CD14-positive monocyte (primary cell): Measurements from ENCODE around the gene DIS3L2. TPM values are rescaled to one million over a fixed set of nuclear protein-coding genes. Genes with fewer than 3 reads are reported as not detected.
"Not testable (repeated sequence)": the region's sequence is repeated elsewhere in the genome, so short reads cannot be mapped to it uniquely, and the experiment has no call there.

Experiments used
- DNase-seq, 3 donors: peaks; one replicate each; pipeline ENCODE4 v3.0.0-alpha.2; 2011 to 2022
- H2AFZ ChIP-seq: 2 replicates; pipeline ENCODE4 v1.6.0; 2012; ENCODE audit warnings: mild to moderate bottlenecking, low read depth, low read length, inconsistent platforms; ENCODE audit not compliant: insufficient read depth, poor library complexity, severe bottlenecking
- H3K27ac ChIP-seq, 2 donors: 1 replicate in 1 of 2; 2 replicates in 1 of 2; pipeline ENCODE4 v1.5.1; 2012 to 2013; ENCODE audit warnings: low read length in 2 of 2, control low read depth in 1 of 2, inconsistent platforms in 1 of 2, low read depth in 1 of 2, mild to moderate bottlenecking in 1 of 2
- H3K27me3 ChIP-seq, 2 donors: one replicate each; pipeline versions ENCODE4 v1.6.0 to v1.6.1; 2011 to 2013; ENCODE audit warnings: low read length in 2 of 2; ENCODE audit not compliant: control insufficient read depth in 2 of 2, insufficient read depth in 2 of 2
- H3K36me3 ChIP-seq, 2 donors: replicated peaks in 1 of 2; 1 replicate in 1 of 2; 2 replicates in 1 of 2; pipeline versions ENCODE4 v1.5.1 to v1.6.1; 2012 to 2013; ENCODE audit warnings: low read length in 2 of 2, control low read depth in 1 of 2, inconsistent platforms in 1 of 2, mild to moderate bottlenecking in 1 of 2; ENCODE audit not compliant: insufficient read depth in 2 of 2, control insufficient read depth in 1 of 2
- H3K4me1 ChIP-seq, 2 donors: 1 replicate in 1 of 2; 2 replicates in 1 of 2; pipeline versions ENCODE4 v1.5.1 to v1.6.1; 2012 to 2013; ENCODE audit warnings: low read length in 2 of 2, control low read depth in 1 of 2, inconsistent platforms in 1 of 2, mild to moderate bottlenecking in 1 of 2, moderate library complexity in 1 of 2; ENCODE audit not compliant: insufficient read depth in 2 of 2, control insufficient read depth in 1 of 2
- H3K4me2 ChIP-seq: replicated peaks from 2 replicates; pipeline ENCODE3; 2012; ENCODE audit warnings: low read length, moderate library complexity, mild to moderate bottlenecking; ENCODE audit not compliant: poor library complexity, severe bottlenecking; ENCODE audit errors: extremely low read depth
- H3K4me3 ChIP-seq, 3 experiments: fragments of 200-600 bp in 1 of 3; sonication (generic) in 1 of 3; replicated peaks in 1 of 3; 1 replicate in 2 of 3; 2 replicates in 1 of 3; pipeline ENCODE4 v1.5.1; 2011 to 2013; ENCODE audit warnings: low read length in 3 of 3, mild to moderate bottlenecking in 3 of 3, control low read depth in 2 of 3, low read depth in 2 of 3, inconsistent platforms in 1 of 3, moderate library complexity in 1 of 3
- H3K79me2 ChIP-seq: 2 replicates; pipeline ENCODE4 v1.6.0; 2012; ENCODE audit warnings: mild to moderate bottlenecking, control low read depth, inconsistent platforms, low read length, moderate library complexity; ENCODE audit not compliant: insufficient read depth
- H3K9ac ChIP-seq: 2 replicates; pipeline ENCODE4 v1.6.0; 2017; ENCODE audit warnings: low read length, mild to moderate bottlenecking; ENCODE audit not compliant: insufficient read depth, poor library complexity, severe bottlenecking
- H3K9me3 ChIP-seq, 2 donors: replicated peaks in 1 of 2; 1 replicate in 1 of 2; 2 replicates in 1 of 2; pipeline versions ENCODE4 v1.5.1 to v1.6.1; 2012 to 2013; ENCODE audit warnings: low read length in 2 of 2, control low read depth in 1 of 2; ENCODE audit not compliant: control insufficient read depth in 1 of 2, insufficient read depth in 1 of 2
- H4K20me1 ChIP-seq: 2 replicates; pipeline ENCODE4 v1.6.0; 2012; ENCODE audit warnings: mild to moderate bottlenecking, low read length, control low read depth, moderate library complexity; ENCODE audit not compliant: insufficient read depth
- H3K27ac Mint-ChIP-seq, 7 donors: one replicate each; pipeline ENCODE4 v1.8.0; 2020; ENCODE audit warnings: mild to moderate bottlenecking in 7 of 7, mixed read lengths in 7 of 7, moderate library complexity in 6 of 7, inconsistent platforms in 2 of 7
- H3K27me3 Mint-ChIP-seq, 3 donors: one replicate each; pipeline ENCODE4 v1.8.0; 2021 to 2022; ENCODE audit warnings: low read depth in 3 of 3, mild to moderate bottlenecking in 3 of 3, mixed read lengths in 3 of 3, moderate library complexity in 3 of 3, inconsistent platforms in 1 of 3
- H3K36me3 Mint-ChIP-seq, 2 donors: one replicate each; pipeline ENCODE4 v1.8.0; 2020; ENCODE audit warnings: mixed read lengths in 2 of 2, inconsistent platforms in 1 of 2, mild to moderate bottlenecking in 1 of 2
- H3K4me1 Mint-ChIP-seq: one replicate; pipeline ENCODE4 v1.8.0; 2020; ENCODE audit warnings: mild to moderate bottlenecking, mixed read lengths
- H3K4me3 Mint-ChIP-seq, 2 donors: one replicate each; pipeline ENCODE4 v1.8.0; 2020; ENCODE audit warnings: mild to moderate bottlenecking in 2 of 2, mixed read lengths in 2 of 2, moderate library complexity in 1 of 2
- H3K9me3 Mint-ChIP-seq, 7 donors: one replicate each; pipeline ENCODE4 v1.8.0; 2020 to 2022; ENCODE audit warnings: mixed read lengths in 7 of 7, mild to moderate bottlenecking in 6 of 7, moderate library complexity in 6 of 7, inconsistent platforms in 2 of 7
- WGBS: methylation state at CpG from one replicate; pipeline ENCODE4 v1.1.5; 2013; ENCODE audit warnings: missing lambda C conversion rate; ENCODE audit not compliant: insufficient coverage; 5-methylcytosine and 5-hydroxymethylcytosine counted together
- intact Hi-C, 2 donors: fragments of 100-400 bp; cut with micrococcal nuclease; formaldehyde crosslinking; loops; one replicate each; pipeline versions ENCODE4 v1.15.0 to v1.15.1; 2023
- polyA plus RNA-seq, 3 donors: library from polyadenylated mRNA; depleted of rRNA in 1 of 3; unstranded in 2 of 3; stranded (reverse) in 1 of 3; fragments of 300-500 nt in 2 of 3; fragments of >200 nt in 1 of 3; fragmentation: Illumina TruSeq in 2 of 3; gene quantifications; 1 replicate in 2 of 3; 2 replicates in 1 of 3; pipeline ENCODE4 v1.2.3, GENCODE V29; 2012 to 2021
- TF ChIP-seq, protein P1 (sequence below): fragments of 200-600 bp; IDR thresholded peaks from one replicate; pipeline ENCODE4 v1.8.0; 2022; ENCODE audit warnings: antibody characterized with exemption, mild to moderate bottlenecking

Gene DIS3L2
- polyA plus RNA-seq, 3 donors = 6.0 to 21.7 (median 6.4) TPM

DNA sequence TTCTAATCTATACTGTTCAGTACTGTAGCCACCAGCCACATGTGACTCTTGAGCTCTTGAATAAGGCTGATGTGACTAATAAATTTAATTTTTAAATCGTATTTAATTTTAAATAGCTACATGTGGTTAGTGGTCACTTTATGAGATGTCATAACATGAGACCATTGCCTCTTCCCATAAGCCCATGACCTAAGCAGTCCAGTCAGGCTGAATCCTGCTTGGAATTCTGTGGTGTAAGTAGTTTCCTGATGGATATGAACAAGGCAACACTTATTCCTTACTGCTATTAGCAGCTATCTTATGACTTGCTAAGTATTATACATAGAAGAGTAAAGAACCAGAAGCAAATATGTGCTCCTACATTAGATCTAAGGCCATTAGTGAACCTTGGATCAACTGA, 150.0 kb downstream of the DIS3L2 start:
- Histone ChIP-seq H3K36me3 (no peaks in the 10 kb centered on the region), H3K27me3 (no peaks in the 10 kb centered on the region), H3K4me3 (no peak overlapping the region), H3K9me3 (no peaks in the 10 kb centered on the region), H3K9ac (no peak overlapping the region), H2AFZ (no peak overlapping the region), H3K4me2 (no peak overlapping the region), H3K27ac (no peak overlapping the region), H4K20me1 (no peaks in the 10 kb centered on the region), H3K79me2 (no peaks in the 10 kb centered on the region), H3K4me1 (no peaks in the 10 kb centered on the region)
- Mint-ChIP-seq H3K4me1 (no peaks in the 10 kb centered on the region), H3K4me3 (no peak overlapping the region), H3K27ac (no peak overlapping the region), H3K9me3 (peaks cover 0 to 4% (median 2%) of the 10 kb centered on the region in 7 donors), H3K36me3 (peaks cover 3 to 4% of the 10 kb centered on the region in 2 donors), H3K27me3 (no peaks in the 10 kb centered on the region)
- TF ChIP-seq, protein P1, sequence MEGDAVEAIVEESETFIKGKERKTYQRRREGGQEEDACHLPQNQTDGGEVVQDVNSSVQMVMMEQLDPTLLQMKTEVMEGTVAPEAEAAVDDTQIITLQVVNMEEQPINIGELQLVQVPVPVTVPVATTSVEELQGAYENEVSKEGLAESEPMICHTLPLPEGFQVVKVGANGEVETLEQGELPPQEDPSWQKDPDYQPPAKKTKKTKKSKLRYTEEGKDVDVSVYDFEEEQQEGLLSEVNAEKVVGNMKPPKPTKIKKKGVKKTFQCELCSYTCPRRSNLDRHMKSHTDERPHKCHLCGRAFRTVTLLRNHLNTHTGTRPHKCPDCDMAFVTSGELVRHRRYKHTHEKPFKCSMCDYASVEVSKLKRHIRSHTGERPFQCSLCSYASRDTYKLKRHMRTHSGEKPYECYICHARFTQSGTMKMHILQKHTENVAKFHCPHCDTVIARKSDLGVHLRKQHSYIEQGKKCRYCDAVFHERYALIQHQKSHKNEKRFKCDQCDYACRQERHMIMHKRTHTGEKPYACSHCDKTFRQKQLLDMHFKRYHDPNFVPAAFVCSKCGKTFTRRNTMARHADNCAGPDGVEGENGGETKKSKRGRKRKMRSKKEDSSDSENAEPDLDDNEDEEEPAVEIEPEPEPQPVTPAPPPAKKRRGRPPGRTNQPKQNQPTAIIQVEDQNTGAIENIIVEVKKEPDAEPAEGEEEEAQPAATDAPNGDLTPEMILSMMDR = no peak
- intact Hi-C loops = no loop called here
- WGBS = no CpG with 5 or more reads among the region's 1 CpG
- no peak for DNase-seq

DNA sequence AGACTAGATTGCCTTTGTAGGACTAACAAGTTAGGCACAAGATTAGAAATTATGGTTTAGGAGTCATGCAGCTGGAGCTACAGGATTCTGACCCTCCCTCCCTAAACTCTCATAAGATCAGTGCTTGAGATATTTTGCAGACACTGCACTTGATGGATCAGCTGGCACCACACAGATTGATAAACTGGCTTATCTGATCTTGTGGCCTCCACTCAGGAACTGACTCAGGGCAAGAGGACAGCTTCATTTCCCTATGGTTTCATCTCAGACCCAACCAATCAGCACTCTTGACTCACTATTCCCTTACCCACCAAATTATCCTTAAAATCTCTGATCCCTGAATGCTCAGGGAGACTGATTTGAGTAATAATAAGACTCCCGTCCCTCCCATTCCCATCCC, 152.3 kb downstream of the DIS3L2 start:
- intact Hi-C loops = no loop called here
- Mint-ChIP-seq H3K4me1 (no peaks in the 10 kb centered on the region), H3K4me3 (no peak overlapping the region), H3K27me3 (no peaks in the 10 kb centered on the region), H3K27ac (no peak overlapping the region), H3K9me3 (peaks cover 0 to 4% (median 2%) of the 10 kb centered on the region in 7 donors), H3K36me3 (peaks cover 3 to 4% of the 10 kb centered on the region in 2 donors)
- H3K9ac ChIP-seq = no peak overlapping the region
- no peak overlapping the region for H3K27ac ChIP-seq
- no peaks in the 10 kb centered on the region for H3K9me3 ChIP-seq
- no peak overlapping the region for H2AFZ ChIP-seq
- H3K79me2 ChIP-seq = no peaks in the 10 kb centered on the region
- H4K20me1 ChIP-seq = no peaks in the 10 kb centered on the region
- no peaks in the 10 kb centered on the region for H3K4me1 ChIP-seq
- no peak for DNase-seq
- H3K4me3 ChIP-seq = no peak overlapping the region
- WGBS = no CpG with 5 or more reads among the region's 1 CpG
- TF ChIP-seq, protein P1 = no peak
- no peaks in the 10 kb centered on the region for H3K36me3 ChIP-seq
- no peaks in the 10 kb centered on the region for H3K27me3 ChIP-seq
- H3K4me2 ChIP-seq = no peak overlapping the region

DNA sequence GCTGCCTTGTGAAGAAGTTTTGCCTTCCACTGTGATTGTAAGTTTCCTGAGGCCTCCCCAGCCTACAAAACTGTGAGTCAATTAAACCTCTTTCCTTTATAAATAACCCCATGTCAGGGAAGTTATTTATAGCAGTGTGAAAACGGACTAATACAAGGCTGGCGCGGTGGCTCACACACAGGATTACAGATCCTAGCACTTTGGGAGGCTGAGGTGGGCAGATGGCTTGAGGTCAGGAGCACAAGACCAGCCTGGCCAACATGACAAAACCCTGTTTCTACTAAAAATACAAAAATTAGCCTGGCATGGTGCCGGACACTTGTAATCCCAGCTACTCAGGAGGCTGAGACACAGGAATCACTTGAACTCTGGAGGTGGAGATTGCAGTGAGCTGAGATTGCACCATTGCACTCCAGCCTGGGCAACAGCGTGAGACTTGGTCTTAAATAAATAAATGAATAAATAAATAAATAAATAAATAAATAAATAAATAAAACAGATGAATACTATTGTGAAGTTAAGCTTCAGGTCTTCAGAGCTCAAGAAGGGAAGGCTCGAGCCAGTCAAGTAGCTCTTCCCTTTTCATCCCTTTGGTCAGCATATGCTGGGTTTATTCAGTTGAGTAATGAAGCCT, 154.3 kb downstream of the DIS3L2 start:
- H3K4me2 ChIP-seq, H2AFZ ChIP-seq, H4K20me1 ChIP-seq, H3K4me3 Mint-ChIP-seq, H3K4me1 ChIP-seq, H3K36me3 ChIP-seq, DNase-seq, H3K9me3 ChIP-seq, H3K27me3 ChIP-seq, H3K27ac ChIP-seq, H3K4me3 ChIP-seq, H3K27me3 Mint-ChIP-seq, intact Hi-C loops, H3K79me2 ChIP-seq, H3K4me1 Mint-ChIP-seq, H3K9ac ChIP-seq, H3K9me3 Mint-ChIP-seq: not testable (repeated sequence)
- Mint-ChIP-seq H3K27ac (peak overlapping the region in 1 of 7 donors; percentile 52), H3K36me3 (peaks cover 8 to 12% of the 10 kb centered on the region in 2 donors)
- 92% methylated on average over 2 of the region's 6 CpGs for WGBS
